ENCODE results near the gene CCDC134. TPM values are rescaled to one million over a fixed set of nuclear protein-coding genes. Genes with fewer than 3 reads are reported as not detected.

Gene CCDC134
- total and polyA plus RNA-seq, 7 donors = 2.2 to 7.8 (median 4.9) TPM

- WGBS, 3 donors = 89 to 100% (median 97%) methylated on average over 2 of the region's 2 CpGs
- H3K36me3 ChIP-seq (ENCODE audit: insufficient read depth in 1 of 2, low read depth in 1 of 2) = no peaks in the 10 kb centered on the region
- no peaks in the 10 kb centered on the region for H3K9me3 ChIP-seq
- no peak for TF ChIP-seq CTCF (IDR thresholded peaks at IDR 0.05)
- intact Hi-C loops (cut with DNase I) = loop anchor here in 1 of 2 donors (5.0 kb wide), 1 partner anchor 101 kb away; the partner anchor contains the start of gene MEI1
- peak overlapping the region; percentile 94 for H3K27ac ChIP-seq
- no peak for DNase-seq
- H3K27me3 ChIP-seq (ENCODE audit: insufficient read depth in 3 of 3, low read length in 2 of 3) = no peaks in the 10 kb centered on the region
- no peak overlapping the region for H3K4me3 ChIP-seq
- H3K4me1 ChIP-seq = peaks cover 14% of the 10 kb centered on the region
- no peak for ATAC-seq
Observed at GRCh38 chr22:41798736-41799135, 1.7 kb upstream of the CCDC134 start.

GRCh38 chr22:41799486-41800347, 762 bp upstream of the CCDC134 start:
- intact Hi-C loops (cut with DNase I) = loop anchor here (5.0 to 10.0 kb wide), 2 partner anchors 102 to 105 kb away; partner anchors contain the start of gene MEI1 (in 2 of the 2)

GRCh38 chr22:41801147-41801819, 804 bp downstream of the CCDC134 start:
- ATAC-seq = no peak
- Histone ChIP-seq H3K4me3 (peak overlapping the region; percentile 91), H3K9me3 (no peaks in the 10 kb centered on the region), H3K27me3 (ENCODE audit: insufficient read depth in 3 of 3, low read length in 2 of 3) (no peaks in the 10 kb centered on the region), H3K4me1 (peaks cover 14% of the 10 kb centered on the region), H3K36me3 (ENCODE audit: insufficient read depth in 1 of 2, low read depth in 1 of 2) (no peaks in the 10 kb centered on the region), H3K27ac (peak overlapping the region; percentile 94)
- WGBS, 3 donors = 27 to 34% (median 31%) methylated on average over 4 of the region's 4 CpGs
- no peak for DNase-seq
- TF ChIP-seq CTCF (IDR thresholded peaks at IDR 0.05) = no peak
- intact Hi-C loops (cut with DNase I) = loop anchor here in 1 of 2 donors (10.0 kb wide), 1 partner anchor 106 kb away; the partner anchor contains the start of gene MEI1

More at GRCh38 chr22:41799486-41800347, 762 bp upstream of the CCDC134 start:
- Histone ChIP-seq H3K4me3 (peak overlapping the region; percentile 91), H3K36me3 (ENCODE audit: insufficient read depth in 1 of 2, low read depth in 1 of 2) (no peaks in the 10 kb centered on the region), H3K27me3 (ENCODE audit: insufficient read depth in 3 of 3, low read length in 2 of 3) (no peaks in the 10 kb centered on the region), H3K27ac (peak overlapping the region; percentile 94), H3K4me1 (peaks cover 14% of the 10 kb centered on the region), H3K9me3 (no peaks in the 10 kb centered on the region)
- peak; percentile 72 to 75 (median 74) for ATAC-seq
- no peak for TF ChIP-seq CTCF (IDR thresholded peaks at IDR 0.05)
- peak; percentile 44 to 70 for DNase-seq
- 8 to 17% (median 9%) methylated on average over 38 of the region's 38 CpGs for WGBS, 3 donors

GRCh38 chr22:41801886-41802285, 1.4 kb downstream of the CCDC134 start:
- no peak for TF ChIP-seq CTCF (IDR thresholded peaks at IDR 0.05)
- no peaks in the 10 kb centered on the region for H3K9me3 ChIP-seq
- H3K27me3 ChIP-seq (ENCODE audit: insufficient read depth in 3 of 3, low read length in 2 of 3) = no peaks in the 10 kb centered on the region
- H3K4me3 ChIP-seq = peak overlapping the region; percentile 91
- WGBS, 3 donors = 65 to 76% (median 72%) methylated on average over 2 of the region's 2 CpGs
- H3K36me3 ChIP-seq (ENCODE audit: insufficient read depth in 1 of 2, low read depth in 1 of 2) = no peaks in the 10 kb centered on the region
- DNase-seq = no peak
- ATAC-seq = no peak
- H3K27ac ChIP-seq = no peak overlapping the region
- H3K4me1 ChIP-seq = peaks cover 14% of the 10 kb centered on the region
- intact Hi-C loops (cut with DNase I) = loop anchor here in 1 of 2 donors (10.0 kb wide), 1 partner anchor 107 kb away; the partner anchor contains the start of gene MEI1
